H1 (cell line): ENCODE measurements around the gene SHC3. TPM values are rescaled to one million over a fixed set of nuclear protein-coding genes. Genes with fewer than 3 reads are reported as not detected.

Source experiments
- CHD7 ChIP-seq: fragments of 300-600 bp; sonication (generic); IDR thresholded peaks from 2 replicates; pipeline ENCODE4 v1.7.1; 2012; ENCODE audit warnings: low read length, moderate library complexity, mild to moderate bottlenecking, inconsistent platforms; ENCODE audit not compliant: insufficient replicate concordance
- POLR2A ChIP-seq, 2 experiments: IDR thresholded peaks; 1 replicate in 1 of 2; 2 replicates in 1 of 2; pipeline ENCODE4 v1.6.1; 2011; ENCODE audit warnings: low read depth in 2 of 2, low read length in 2 of 2, mild to moderate bottlenecking in 2 of 2; ENCODE audit errors: control extremely low read depth in 1 of 2
- polyA plus RNA-seq, 7 experiments: library from polyadenylated mRNA; depleted of rRNA in 3 of 7; stranded (reverse) in 5 of 7; unstranded in 2 of 7; fragments of >200 nt in 5 of 7; fragments of 200-250 nt in 2 of 7; gene quantifications; 1 replicate in 5 of 7; 2 replicates in 1 of 7; 4 replicates in 1 of 7; pipeline versions ENCODE4 v1.2.1 to v1.2.3, GENCODE V29; 2011 to 2013; ENCODE audit warnings: missing spikeins in 2 of 7, mixed read lengths in 2 of 7
- total RNA-seq: library from RNA; stranded (reverse); fragmentation: NEBNext Ultra II Directional; extraction: Animal tissue kit (Norgen Biotek cat#: 25700); gene quantifications from 2 replicates; pipeline ENCODE4 v1.2.1, GENCODE V29; 2021

The SHC3 gene
- total and polyA plus RNA-seq, 2 of the 8 experiments (the other 6 are each of a cell fraction or from before 2014, with no cell fraction given): 1.4 to 7.1 TPM

- no peak for TF ChIP-seq POLR2A (IDR thresholded peaks at IDR 0.05; ENCODE audit: control extremely low read depth in 1 of 2, low read depth in 2 of 2, low read length in 2 of 2)
- no peak for TF ChIP-seq CHD7
Observed at GRCh38 chr9:88974641-88975040, 204.0 kb downstream of the SHC3 start (continued).
